Lower lobe of right lung (tissue), 2 donors: Measurements from ENCODE around the gene CCR7. TPM values are rescaled to one million over a fixed set of nuclear protein-coding genes. Genes with fewer than 3 reads are reported as not detected.

Experiments used
- ATAC-seq, 2 donors: fragments of 200-7000 bp; cut with Tn5 transposase; one replicate each; pipeline ENCODE4 v1.9.1; 2020 to 2022; ENCODE audit warnings: mild to moderate bottlenecking in 2 of 2, moderate library complexity in 2 of 2
- DNase-seq: peaks from one replicate; pipeline ENCODE4 v3.0.0-alpha.2; 2020
- H3K27ac ChIP-seq: fragments of 200-600 bp; one replicate; pipeline ENCODE4 v1.8.0; 2022
- H3K27me3 ChIP-seq: fragments of 200-600 bp; one replicate; pipeline ENCODE4 v1.8.0; 2022; ENCODE audit warnings: low read depth
- H3K36me3 ChIP-seq: fragments of 200-600 bp; one replicate; pipeline ENCODE4 v1.8.0; 2022; ENCODE audit warnings: mild to moderate bottlenecking
- H3K4me1 ChIP-seq: fragments of 200-600 bp; one replicate; pipeline ENCODE4 v1.8.0; 2022
- H3K4me3 ChIP-seq: fragments of 200-600 bp; one replicate; pipeline ENCODE4 v1.8.0; 2022; ENCODE audit warnings: mild to moderate bottlenecking
- H3K9me3 ChIP-seq: fragments of 200-600 bp; one replicate; pipeline ENCODE4 v1.8.0; 2022
- CTCF ChIP-seq: fragments of 200-600 bp; IDR thresholded peaks from one replicate; pipeline ENCODE4 v1.8.0; 2022; ENCODE audit warnings: antibody characterized with exemption, mild to moderate bottlenecking
- intact Hi-C: fragments of 100-400 bp; cut with DNase I; formaldehyde crosslinking; loops from one replicate; pipeline ENCODE4 v1.11.0; 2022
- total RNA-seq: library from RNA; stranded (reverse); fragmentation: NEBNext Ultra II Directional; extraction: Animal tissue kit (Norgen Biotek cat#: 25700); gene quantifications from one replicate; pipeline ENCODE4 v1.2.1, GENCODE V29; 2021
- donor health status: DM: no; HTN: yes; CAD: no; lungs with severe emphysema.

The CCR7 gene
- total RNA-seq, 1 donor from 2014 or later, result 2.2 TPM

DNA sequence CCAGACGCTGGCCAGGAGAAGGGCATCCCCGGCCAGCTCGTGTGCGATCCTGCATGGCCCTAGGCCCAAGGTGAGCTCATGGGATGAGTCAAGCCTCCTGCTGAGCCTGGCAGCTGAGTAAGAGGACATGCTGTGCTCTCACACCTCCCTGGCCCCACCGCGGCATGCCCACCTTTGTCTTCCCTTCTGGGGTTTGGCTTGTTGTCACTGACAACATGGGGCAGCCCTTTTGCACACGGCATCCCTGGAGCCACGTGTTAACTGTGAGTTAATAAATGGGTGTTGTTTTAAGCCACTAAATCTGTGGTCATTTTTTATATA, 55.0 kb downstream of the CCR7 start:
- peaks cover 2% of the 10 kb centered on the region for H3K4me1 ChIP-seq
- no peak for TF ChIP-seq CTCF
- H3K27ac ChIP-seq, result no peak overlapping the region
- H3K36me3 ChIP-seq, result no peaks in the 10 kb centered on the region
- no peaks in the 10 kb centered on the region for H3K27me3 ChIP-seq
- no peak overlapping the region for H3K4me3 ChIP-seq
- DNase-seq, result no peak
- no peaks in the 10 kb centered on the region for H3K9me3 ChIP-seq
- no peak for ATAC-seq
- intact Hi-C loops, result no loop called here

GRCh38 chr17:40509626-40510327, 55.5 kb downstream of the CCR7 start:
- H3K36me3 ChIP-seq, result no peaks in the 10 kb centered on the region
- DNase-seq, result no peak
- TF ChIP-seq CTCF, result no peak
- intact Hi-C loops, result no loop called here
- no peaks in the 10 kb centered on the region for H3K27me3 ChIP-seq
- H3K27ac ChIP-seq, result no peak overlapping the region
- no peaks in the 10 kb centered on the region for H3K9me3 ChIP-seq
- H3K4me1 ChIP-seq, result no peaks in the 10 kb centered on the region
- no peak overlapping the region for H3K4me3 ChIP-seq
- no peak for ATAC-seq

- Histone ChIP-seq H3K27me3 (no peaks in the 10 kb centered on the region), H3K36me3 (no peaks in the 10 kb centered on the region), H3K27ac (no peak overlapping the region), H3K9me3 (no peaks in the 10 kb centered on the region), H3K4me3 (no peak overlapping the region), H3K4me1 (no peaks in the 10 kb centered on the region)
- DNase-seq (no peak), ATAC-seq (no peak)
- intact Hi-C loops, result no loop called here
- no peak for TF ChIP-seq CTCF
Observed at GRCh38 chr17:40506786-40507185, 58.5 kb downstream of the CCR7 start.

Other genes starting within 250 kb of the CCR7 start
- gene GJD3, start 200.7 kb downstream of the CCR7 start, total RNA-seq, result 3.1 TPM
- 6.7 TPM for gene TOP2A, start 147.6 kb downstream of the CCR7 start, total RNA-seq
- gene IGFBP4, start 122.0 kb downstream of the CCR7 start, total RNA-seq, result 371 TPM
- gene TNS4, start 63.8 kb downstream of the CCR7 start, total RNA-seq, result 0.68 TPM
- 83.6 TPM for gene SMARCE1, start 82.3 kb upstream of the CCR7 start, total RNA-seq
- 1.3 TPM for gene KRT222, start 99.7 kb upstream of the CCR7 start, total RNA-seq
- not detected for gene KRT24, start 138.3 kb upstream of the CCR7 start, total RNA-seq
- gene KRT25, start 189.9 kb upstream of the CCR7 start, total RNA-seq, result not detected
- gene KRT26, start 206.7 kb upstream of the CCR7 start, total RNA-seq, result not detected
- not detected for gene KRT27, start 217.1 kb upstream of the CCR7 start, total RNA-seq
- not detected for gene KRT28, start 234.5 kb upstream of the CCR7 start, total RNA-seq